SH-SY5Y (cell line): ENCODE data around the gene SLC25A51.

Experiments used
- GATA2 ChIP-seq: IDR thresholded peaks from 2 replicates; pipeline ENCODE4 v1.6.1; 2011; ENCODE audit warnings: mild to moderate bottlenecking, low read depth, low read length
- GATA3 ChIP-seq: IDR thresholded peaks from 2 replicates; pipeline ENCODE4 v1.6.1; 2011; ENCODE audit warnings: low read depth, mild to moderate bottlenecking, low read length, moderate library complexity

SLC25A51 gene

GRCh38 chr9:37943345-37944265 is 39.7 kb upstream of the SLC25A51 start:
- no peak for TF ChIP-seq GATA2
- no peak for TF ChIP-seq GATA3

DNA sequence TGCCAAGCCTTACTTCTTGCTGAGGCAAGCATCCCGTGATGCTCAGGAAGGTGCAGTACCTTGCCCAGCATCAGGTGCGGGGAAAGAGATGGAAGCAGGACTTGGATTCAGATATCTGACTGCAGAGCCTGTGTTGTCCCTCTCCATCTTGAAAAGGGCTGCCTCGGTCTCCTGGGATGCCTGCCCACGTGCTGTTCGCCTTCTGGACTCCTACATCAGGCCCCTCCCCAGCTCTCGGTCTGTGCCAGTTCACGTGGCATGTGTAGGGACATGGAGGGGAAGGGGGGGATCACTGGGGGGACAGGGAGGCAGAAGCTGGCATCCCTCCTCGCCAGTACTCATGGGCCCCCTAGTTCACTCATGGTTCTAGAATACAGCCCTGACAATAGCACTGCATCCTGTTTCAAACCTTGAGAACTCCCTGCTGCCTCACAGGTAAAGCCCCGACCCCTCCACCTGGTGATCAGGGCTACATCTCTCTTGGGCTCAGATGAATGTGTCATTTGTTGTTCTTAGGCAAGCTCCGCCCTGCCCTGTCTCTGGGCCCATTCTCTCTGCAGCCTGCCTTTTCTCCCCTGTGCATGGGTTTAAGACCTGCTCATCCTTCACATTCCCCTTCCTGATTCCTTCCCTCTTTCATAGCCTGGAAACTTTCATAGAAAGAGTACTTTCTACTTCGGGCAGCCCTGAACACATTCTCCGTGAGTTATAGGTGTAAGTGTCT is 38.9 kb upstream of the SLC25A51 start:
- no peak for TF ChIP-seq GATA2
- no peak for TF ChIP-seq GATA3

- TF ChIP-seq GATA3: no peak
- TF ChIP-seq GATA2: no peak
Measured at GRCh38 chr9:37941253-37941652, 37.3 kb upstream of the SLC25A51 start.

GRCh38 chr9:37939575-37940095 is 35.7 kb upstream of the SLC25A51 start:
- TF ChIP-seq GATA3: no peak
- no peak for TF ChIP-seq GATA2

DNA sequence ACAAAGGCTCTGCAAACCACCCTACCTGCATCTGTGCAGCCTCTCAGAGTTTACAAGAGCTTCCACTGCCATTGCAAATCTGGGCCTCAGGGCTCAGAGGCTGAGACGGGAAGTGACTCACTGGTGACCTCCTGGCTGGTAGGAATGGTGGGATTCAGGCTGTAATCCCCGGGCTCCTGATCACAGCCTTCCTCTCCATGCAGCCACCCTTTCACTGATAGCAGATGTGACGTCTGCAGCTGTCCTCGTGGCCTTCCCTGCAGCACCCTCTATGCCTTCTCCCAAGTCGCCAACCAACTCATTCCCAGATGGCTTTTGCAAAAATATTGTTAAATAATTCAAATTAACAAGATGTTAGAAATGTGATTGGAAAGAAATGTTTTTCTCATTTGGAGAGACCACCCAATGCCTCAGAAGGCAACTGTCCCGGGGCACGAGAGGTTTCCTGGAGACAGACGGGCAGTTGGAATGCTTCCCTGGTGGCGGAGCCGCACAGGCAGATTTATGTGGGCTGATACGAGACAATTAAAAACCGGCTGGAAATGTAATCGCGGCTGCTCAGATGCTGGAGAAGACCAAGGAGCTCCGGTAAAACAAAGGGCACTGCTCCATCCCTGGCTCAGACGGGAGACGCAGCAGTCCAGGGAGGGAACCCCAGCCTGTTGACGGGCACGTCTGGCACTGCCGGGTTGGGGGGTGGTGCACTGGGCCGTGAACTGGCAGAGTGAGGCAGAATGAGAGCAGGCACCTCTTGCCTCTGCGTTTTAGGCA is 34.4 kb upstream of the SLC25A51 start:
- TF ChIP-seq GATA2: peak; percentile 67
- no peak for TF ChIP-seq GATA3

- TF ChIP-seq GATA3 (no peak), GATA2 (no peak; the same call in 1 of the 2 replicates)
Measured at GRCh38 chr9:37937366-37937765, 33.4 kb upstream of the SLC25A51 start.

- TF ChIP-seq GATA3 (no peak), GATA2 (peak; percentile 72)
Measured at GRCh38 chr9:37936965-37937364, 33.0 kb upstream of the SLC25A51 start.

DNA sequence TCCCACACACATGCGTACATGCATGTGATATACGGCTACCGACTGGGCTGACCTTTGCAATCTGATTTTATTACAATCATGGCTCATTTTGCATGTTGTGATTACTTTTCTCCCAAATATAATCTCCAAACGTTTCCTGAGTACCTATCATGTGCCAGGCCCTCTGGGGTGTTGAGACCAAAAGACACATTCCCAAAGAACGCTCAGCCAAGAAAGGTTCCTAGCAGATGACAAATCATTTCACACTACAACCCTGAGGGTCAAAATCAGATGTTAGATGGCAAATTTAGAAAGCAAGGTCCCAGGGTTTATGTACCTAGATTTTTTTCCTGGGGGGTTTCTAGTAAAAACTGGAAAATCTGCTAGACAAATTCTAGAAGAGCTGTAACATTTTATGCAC is 32.4 kb upstream of the SLC25A51 start:
- TF ChIP-seq GATA2: no peak
- TF ChIP-seq GATA3: no peak

- TF ChIP-seq GATA3 (no peak), GATA2 (no peak)
Measured at GRCh38 chr9:37935096-37935495, 31.2 kb upstream of the SLC25A51 start.

GRCh38 chr9:37931592-37931991 is 27.7 kb upstream of the SLC25A51 start:
- no peak for TF ChIP-seq GATA2
- TF ChIP-seq GATA3: no peak

DNA sequence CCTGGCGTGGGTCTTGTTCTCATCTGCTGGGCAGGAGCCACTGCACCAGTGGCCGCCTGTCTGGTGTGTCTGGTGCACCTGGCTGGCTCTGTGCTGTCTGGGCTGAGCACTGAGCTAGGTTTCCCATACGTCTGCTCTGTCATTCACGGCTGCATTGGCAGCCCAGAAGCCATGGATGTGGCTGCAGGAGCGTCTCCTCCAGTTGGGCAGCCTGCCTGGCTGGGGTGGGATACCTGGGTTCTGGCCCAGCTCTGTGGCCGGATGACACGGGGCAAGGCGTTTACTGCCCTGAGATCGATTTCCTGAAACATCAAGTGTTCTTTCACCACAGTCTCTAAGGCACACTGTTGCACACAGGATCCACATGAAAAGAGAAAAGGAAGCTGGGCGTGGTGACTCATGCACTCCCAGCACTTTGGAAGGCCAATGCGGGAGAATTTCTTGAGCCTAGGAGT is 25.5 kb upstream of the SLC25A51 start:
- no peak for TF ChIP-seq GATA3
- TF ChIP-seq GATA2: no peak

DNA sequence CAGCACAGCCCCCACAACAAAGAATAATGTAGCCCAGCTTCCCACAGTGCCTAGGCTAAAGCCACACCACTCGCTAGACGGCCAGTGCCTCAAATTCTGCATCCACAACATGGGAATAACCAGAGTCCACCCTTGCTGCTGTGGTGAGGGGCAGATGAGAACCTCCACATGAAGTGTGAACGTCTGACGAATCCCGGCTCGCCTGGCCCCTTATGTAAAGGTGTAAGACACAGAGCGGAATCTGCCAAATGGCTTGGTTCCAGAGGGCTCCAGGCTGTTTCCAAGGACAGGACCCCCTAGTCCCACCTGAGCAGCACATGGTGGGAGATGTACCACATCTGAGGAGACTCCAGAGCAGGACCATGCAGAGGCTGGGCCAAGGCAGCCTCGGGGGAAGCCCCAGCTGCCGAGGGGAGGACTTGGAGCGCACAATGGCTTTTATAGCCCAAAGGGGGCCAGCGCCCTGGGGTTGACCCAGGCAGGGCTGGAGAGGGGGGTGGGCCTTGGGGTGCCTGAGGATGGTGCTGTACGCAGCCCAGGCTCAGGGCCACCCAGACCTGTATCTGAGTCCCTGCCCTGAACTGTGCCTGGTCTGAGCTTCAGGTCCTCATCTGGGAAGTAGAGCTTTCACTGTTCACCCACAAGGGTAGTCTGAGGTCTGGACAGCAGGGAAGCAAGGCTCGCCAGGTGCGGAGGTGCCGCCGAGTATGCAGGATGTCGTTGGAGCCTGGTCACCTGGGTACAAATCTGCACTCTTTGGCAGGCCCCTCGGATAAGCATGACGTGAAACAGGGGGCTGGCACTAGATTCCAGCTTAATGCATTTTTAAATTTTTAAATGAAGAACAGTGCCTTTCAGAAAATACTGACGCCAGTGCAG is 24.9 kb upstream of the SLC25A51 start:
- TF ChIP-seq GATA3: no peak
- TF ChIP-seq GATA2: no peak
